ENCODE results near the gene SNRNP48.

Gene SNRNP48

DNA sequence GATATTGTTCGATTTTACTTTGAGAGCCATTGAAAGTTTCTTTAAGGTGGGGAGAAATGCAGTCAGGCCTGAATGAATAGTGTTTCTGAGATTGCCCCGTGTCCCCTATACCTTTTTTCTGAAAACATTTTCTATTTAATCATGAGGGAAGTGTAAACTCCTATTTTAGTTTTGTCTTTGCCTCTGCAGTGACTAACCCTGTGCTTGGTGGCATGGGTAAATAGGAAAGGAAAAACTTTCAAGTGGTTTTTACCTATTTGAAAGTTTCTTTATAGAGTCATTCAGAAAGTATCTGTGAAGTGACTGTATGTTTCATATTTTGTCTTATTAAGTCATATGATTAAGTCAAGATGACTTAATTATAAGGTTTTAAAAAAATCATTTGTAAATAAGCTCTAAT, 14.5 kb downstream of the SNRNP48 start:
- TF ChIP-seq, protein P1, sequence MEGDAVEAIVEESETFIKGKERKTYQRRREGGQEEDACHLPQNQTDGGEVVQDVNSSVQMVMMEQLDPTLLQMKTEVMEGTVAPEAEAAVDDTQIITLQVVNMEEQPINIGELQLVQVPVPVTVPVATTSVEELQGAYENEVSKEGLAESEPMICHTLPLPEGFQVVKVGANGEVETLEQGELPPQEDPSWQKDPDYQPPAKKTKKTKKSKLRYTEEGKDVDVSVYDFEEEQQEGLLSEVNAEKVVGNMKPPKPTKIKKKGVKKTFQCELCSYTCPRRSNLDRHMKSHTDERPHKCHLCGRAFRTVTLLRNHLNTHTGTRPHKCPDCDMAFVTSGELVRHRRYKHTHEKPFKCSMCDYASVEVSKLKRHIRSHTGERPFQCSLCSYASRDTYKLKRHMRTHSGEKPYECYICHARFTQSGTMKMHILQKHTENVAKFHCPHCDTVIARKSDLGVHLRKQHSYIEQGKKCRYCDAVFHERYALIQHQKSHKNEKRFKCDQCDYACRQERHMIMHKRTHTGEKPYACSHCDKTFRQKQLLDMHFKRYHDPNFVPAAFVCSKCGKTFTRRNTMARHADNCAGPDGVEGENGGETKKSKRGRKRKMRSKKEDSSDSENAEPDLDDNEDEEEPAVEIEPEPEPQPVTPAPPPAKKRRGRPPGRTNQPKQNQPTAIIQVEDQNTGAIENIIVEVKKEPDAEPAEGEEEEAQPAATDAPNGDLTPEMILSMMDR (IDR thresholded peaks at IDR 0.05): no peak

- TF ChIP-seq, protein P1 (IDR thresholded peaks at IDR 0.05): peak; percentile 70
These were observed 25.8 kb downstream of the SNRNP48 start for GRCh38 chr6:7615611-7616383.

GRCh38 chr6:7617801-7618764, 28.1 kb downstream of the SNRNP48 start:
- TF ChIP-seq, protein P1 (IDR thresholded peaks at IDR 0.05): no peak

GRCh38 chr6:7621761-7622160, 31.8 kb downstream of the SNRNP48 start:
- TF ChIP-seq, protein P1 (IDR thresholded peaks at IDR 0.05): no peak

DNA sequence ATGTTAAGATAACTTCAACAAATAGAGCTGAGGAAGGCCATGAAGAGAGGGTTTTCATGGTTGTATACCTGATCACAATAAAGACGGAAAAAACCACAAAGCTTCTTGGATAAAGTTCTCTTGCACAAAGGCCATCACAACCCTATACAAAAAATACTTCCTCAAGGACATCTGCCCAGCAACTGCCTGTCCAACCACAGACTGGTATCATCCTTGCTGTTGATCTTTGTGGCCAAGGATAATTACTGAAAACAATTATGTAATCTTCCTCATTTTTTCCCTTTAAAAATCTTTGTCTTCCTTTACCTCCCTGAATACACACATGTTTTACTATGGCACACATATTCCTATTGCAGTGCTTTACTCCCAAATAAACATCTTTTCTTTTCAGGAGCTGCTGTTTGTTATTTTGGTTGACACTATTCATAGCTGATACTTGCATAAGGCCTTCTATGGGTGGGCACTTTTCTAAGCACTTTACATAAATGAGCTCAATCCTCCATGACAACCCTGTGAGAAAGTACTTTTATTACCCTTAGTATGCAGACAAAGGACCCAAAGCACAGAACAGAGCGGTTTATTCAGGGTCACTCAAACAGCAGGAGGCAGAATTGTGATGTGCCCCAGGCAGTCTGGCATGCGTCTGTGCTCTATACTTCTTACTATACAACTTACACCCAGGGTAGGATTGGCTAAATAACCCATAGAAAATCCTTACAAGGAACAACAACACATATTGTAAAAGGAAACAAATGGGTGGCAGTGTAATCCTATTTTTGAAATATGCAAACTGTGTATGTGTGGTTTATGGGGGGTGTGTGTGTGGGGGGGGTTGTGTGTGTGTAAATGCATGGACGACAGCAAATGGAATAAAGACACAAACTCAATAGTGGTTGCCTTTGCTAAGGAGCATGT, 35.1 kb downstream of the SNRNP48 start:
- TF ChIP-seq, protein P1 (IDR thresholded peaks at IDR 0.05): peak; percentile 27; the same call in 1 of the 2 replicates

GRCh38 chr6:7628479-7628878, 38.5 kb downstream of the SNRNP48 start:
- TF ChIP-seq, protein P1 (IDR thresholded peaks at IDR 0.05): no peak

DNA sequence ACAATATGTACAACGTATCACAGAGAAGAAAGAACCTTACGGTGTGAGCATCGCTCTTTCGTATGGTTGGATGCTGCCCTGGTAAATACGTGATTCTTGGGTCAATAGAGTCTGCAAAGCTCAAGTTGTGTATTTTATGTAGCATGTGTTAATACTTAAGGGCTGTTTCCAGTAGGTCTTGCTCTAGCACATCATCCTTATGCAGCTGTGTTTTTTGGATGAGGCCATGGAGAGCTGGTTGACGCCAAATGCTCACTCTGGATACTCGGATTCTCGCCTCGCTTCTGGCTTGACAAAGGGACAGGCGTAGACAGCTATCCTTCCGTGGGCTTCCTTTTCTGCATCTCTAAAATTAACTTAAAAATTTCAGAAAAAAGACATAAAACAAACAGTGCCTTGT, 38.9 kb downstream of the SNRNP48 start:
- TF ChIP-seq, protein P1 (IDR thresholded peaks at IDR 0.05): no peak

All from LNCAP (cell line).